ENCODE measurements around the gene DPY19L1. TPM values are rescaled to one million over a fixed set of nuclear protein-coding genes. Genes with fewer than 3 reads are reported as not detected.

DPY19L1 gene
- total RNA-seq, 1 donor from 2014 or later: 46.4 TPM

- Mint-ChIP-seq H3K27ac (ENCODE audit: unreplicated experiment) (no peak overlapping the region), H3K4me3 (ENCODE audit: unreplicated experiment) (no peak overlapping the region), H3K4me1 (ENCODE audit: low read depth, unreplicated experiment) (peaks cover 27% of the 10 kb centered on the region), H3K9me3 (ENCODE audit: unreplicated experiment) (no peaks in the 10 kb centered on the region), H3K36me3 (ENCODE audit: low read depth, unreplicated experiment) (no peaks in the 10 kb centered on the region), H3K27me3 (ENCODE audit: low read depth, unreplicated experiment) (no peaks in the 10 kb centered on the region)
- Histone ChIP-seq H3K4me3 (ENCODE audit: insufficient read depth, low read depth, low read length) (no peak overlapping the region), H3K4me2 (ENCODE audit: low read length) (no peak overlapping the region), H4K20me1 (ENCODE audit: insufficient read depth, low read length) (peaks cover 54% of the 10 kb centered on the region), H3K79me2 (ENCODE audit: insufficient read depth, low read length) (peaks cover 84% of the 10 kb centered on the region), H3K27me3 (ENCODE audit: insufficient read depth, low read length) (no peaks in the 10 kb centered on the region), H2AFZ (ENCODE audit: low read depth, low read length) (no peak overlapping the region), H3K27ac (ENCODE audit: low read depth, low read length) (no peak overlapping the region), H3K9me3 (ENCODE audit: insufficient read depth, low read depth, low read length) (no peaks in the 10 kb centered on the region), H3K36me3 (ENCODE audit: insufficient read depth, low read length) (no peaks in the 10 kb centered on the region), H3K4me1 (ENCODE audit: insufficient read depth, low read length) (no peaks in the 10 kb centered on the region), H3K9ac (ENCODE audit: low read length) (no peak overlapping the region)
- DNase-seq (ENCODE audit: low read depth) (no peak), FAIRE-seq (no peak)
- no peak for TF ChIP-seq CTCF (IDR thresholded peaks at IDR 0.05; ENCODE audit: insufficient read depth, low read depth, low read length)
- TF ChIP-seq EZH2 (IDR thresholded peaks at IDR 0.05; ENCODE audit: insufficient read depth, low read length): no peak
These were observed 11.9 kb downstream of the DPY19L1 start for GRCh38 chr7:35025369-35025870.

- H3K4me3 ChIP-seq (ENCODE audit: insufficient read depth, low read depth, low read length): no peak overlapping the region
- no peak overlapping the region for H3K27ac ChIP-seq (ENCODE audit: low read depth, low read length)
- H3K9me3 ChIP-seq (ENCODE audit: insufficient read depth, low read depth, low read length): no peaks in the 10 kb centered on the region
- no peaks in the 10 kb centered on the region for H3K27me3 ChIP-seq (ENCODE audit: insufficient read depth, low read length)
- H3K4me2 ChIP-seq (ENCODE audit: low read length): no peak overlapping the region
- Mint-ChIP-seq H3K27me3 (ENCODE audit: low read depth, unreplicated experiment) (no peaks in the 10 kb centered on the region), H3K9me3 (ENCODE audit: unreplicated experiment) (no peaks in the 10 kb centered on the region), H3K36me3 (ENCODE audit: low read depth, unreplicated experiment) (no peaks in the 10 kb centered on the region), H3K4me3 (ENCODE audit: unreplicated experiment) (no peak overlapping the region), H3K4me1 (ENCODE audit: low read depth, unreplicated experiment) (peaks cover 28% of the 10 kb centered on the region), H3K27ac (ENCODE audit: unreplicated experiment) (no peak overlapping the region)
- no peak for FAIRE-seq
- H3K79me2 ChIP-seq (ENCODE audit: insufficient read depth, low read length): peaks cover 75% of the 10 kb centered on the region
- DNase-seq (ENCODE audit: low read depth): no peak
- H4K20me1 ChIP-seq (ENCODE audit: insufficient read depth, low read length): peaks cover 56% of the 10 kb centered on the region
- no peaks in the 10 kb centered on the region for H3K4me1 ChIP-seq (ENCODE audit: insufficient read depth, low read length)
- TF ChIP-seq CTCF (IDR thresholded peaks at IDR 0.05; ENCODE audit: insufficient read depth, low read depth, low read length) (no peak), EZH2 (IDR thresholded peaks at IDR 0.05; ENCODE audit: insufficient read depth, low read length) (no peak)
- no peak overlapping the region for H3K9ac ChIP-seq (ENCODE audit: low read length)
- no peak overlapping the region for H2AFZ ChIP-seq (ENCODE audit: low read depth, low read length)
- H3K36me3 ChIP-seq (ENCODE audit: insufficient read depth, low read length): no peaks in the 10 kb centered on the region
These were observed 13.0 kb downstream of the DPY19L1 start for GRCh38 chr7:35024298-35024697.

- Histone ChIP-seq H3K27me3 (ENCODE audit: insufficient read depth, low read length) (no peaks in the 10 kb centered on the region), H3K79me2 (ENCODE audit: insufficient read depth, low read length) (peaks cover 60% of the 10 kb centered on the region), H2AFZ (ENCODE audit: low read depth, low read length) (no peak overlapping the region), H3K4me3 (ENCODE audit: insufficient read depth, low read depth, low read length) (no peak overlapping the region), H4K20me1 (ENCODE audit: insufficient read depth, low read length) (peaks cover 51% of the 10 kb centered on the region), H3K9ac (ENCODE audit: low read length) (no peak overlapping the region), H3K36me3 (ENCODE audit: insufficient read depth, low read length) (no peaks in the 10 kb centered on the region), H3K9me3 (ENCODE audit: insufficient read depth, low read depth, low read length) (no peaks in the 10 kb centered on the region), H3K4me1 (ENCODE audit: insufficient read depth, low read length) (no peaks in the 10 kb centered on the region), H3K4me2 (ENCODE audit: low read length) (no peak overlapping the region), H3K27ac (ENCODE audit: low read depth, low read length) (no peak overlapping the region)
- DNase-seq (ENCODE audit: low read depth): no peak
- H3K4me1 Mint-ChIP-seq (ENCODE audit: low read depth, unreplicated experiment): peaks cover 33% of the 10 kb centered on the region
- H3K27me3 Mint-ChIP-seq (ENCODE audit: low read depth, unreplicated experiment): no peaks in the 10 kb centered on the region
- no peak overlapping the region for H3K4me3 Mint-ChIP-seq (ENCODE audit: unreplicated experiment)
- H3K36me3 Mint-ChIP-seq (ENCODE audit: low read depth, unreplicated experiment): no peaks in the 10 kb centered on the region
- H3K27ac Mint-ChIP-seq (ENCODE audit: unreplicated experiment): no peak overlapping the region
- no peaks in the 10 kb centered on the region for H3K9me3 Mint-ChIP-seq (ENCODE audit: unreplicated experiment)
- FAIRE-seq: no peak
- TF ChIP-seq CTCF (IDR thresholded peaks at IDR 0.05; ENCODE audit: insufficient read depth, low read depth, low read length) (no peak), EZH2 (IDR thresholded peaks at IDR 0.05; ENCODE audit: insufficient read depth, low read length) (no peak)
These were observed 14.6 kb downstream of the DPY19L1 start for GRCh38 chr7:35022725-35023124.

Data from astrocyte (in vitro differentiated cells and primary cell).